HAP-1 (cell line): Measurements from ENCODE around the gene TNN.
A peak's percentile ranks its signal among the peaks of the same experiment; 100 is the strongest.

Experiments used
- DNase-seq, 2 experiments: peaks; one replicate each; pipeline ENCODE4 v3.0.0-alpha.2; 2016 to 2020; ENCODE audit warnings: low spot score in 2 of 2
- H3K27me3 ChIP-seq: fragments of 250-450 bp; sonication (Bioruptor Pico); 2 replicates; pipeline ENCODE4 v1.5.1; 2020; ENCODE audit warnings: low read depth, mild to moderate bottlenecking, moderate library complexity
- H3K36me3 ChIP-seq: fragments of 250-450 bp; sonication (Bioruptor Pico); replicated peaks from 2 replicates; pipeline ENCODE4 v1.5.1; 2020; ENCODE audit warnings: mild to moderate bottlenecking
- H3K4me1 ChIP-seq: fragments of 250-450 bp; sonication (Bioruptor Pico); 2 replicates; pipeline ENCODE4 v1.5.1; 2020; ENCODE audit warnings: mild to moderate bottlenecking
- H3K4me3 ChIP-seq: fragments of 250-450 bp; sonication (Bioruptor Pico); 2 replicates; pipeline ENCODE4 v1.5.1; 2020; ENCODE audit warnings: mild to moderate bottlenecking, moderate library complexity
- H3K9me3 ChIP-seq: fragments of 250-450 bp; sonication (Bioruptor Pico); 2 replicates; pipeline ENCODE4 v1.5.1; 2020; ENCODE audit warnings: mild to moderate bottlenecking, moderate library complexity
- in situ Hi-C: fragments of 300-500 bp; cut with MboI; formaldehyde crosslinking; loops from 3 replicates; pipeline ENCODE4 v1.14.3; 2020; ENCODE audit warnings: low sequenced_read_pairs, inconsistent platforms, mixed read lengths

Gene TNN

DNA sequence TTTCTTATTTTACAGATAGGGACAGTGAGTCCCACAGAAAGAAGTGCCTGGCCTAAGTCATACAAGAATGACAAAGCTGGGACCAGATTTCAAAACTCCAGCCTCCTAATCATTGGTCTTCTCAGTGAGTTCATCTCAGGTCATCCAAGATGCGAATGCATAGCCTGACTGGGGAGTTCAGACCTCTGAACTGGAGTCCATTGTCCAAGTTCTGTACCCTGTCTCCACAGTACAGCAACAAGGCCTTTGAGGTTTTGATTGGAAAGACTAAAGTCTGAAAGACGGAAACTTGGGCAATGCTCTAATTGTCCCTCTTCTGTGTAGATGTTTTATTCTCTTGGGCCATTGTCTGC, 62.0 kb downstream of the TNN start:
- no peaks in the 10 kb centered on the region for H3K36me3 ChIP-seq
- DNase-seq: peak in 1 of 2 experiments; percentile 26
- in situ Hi-C loops: no loop called here
- H3K9me3 ChIP-seq: no peaks in the 10 kb centered on the region
- H3K27me3 ChIP-seq: no peaks in the 10 kb centered on the region; the same call in 1 of the 2 replicates
- H3K4me3 ChIP-seq: no peak overlapping the region
- H3K4me1 ChIP-seq: peaks cover 18% of the 10 kb centered on the region

DNA sequence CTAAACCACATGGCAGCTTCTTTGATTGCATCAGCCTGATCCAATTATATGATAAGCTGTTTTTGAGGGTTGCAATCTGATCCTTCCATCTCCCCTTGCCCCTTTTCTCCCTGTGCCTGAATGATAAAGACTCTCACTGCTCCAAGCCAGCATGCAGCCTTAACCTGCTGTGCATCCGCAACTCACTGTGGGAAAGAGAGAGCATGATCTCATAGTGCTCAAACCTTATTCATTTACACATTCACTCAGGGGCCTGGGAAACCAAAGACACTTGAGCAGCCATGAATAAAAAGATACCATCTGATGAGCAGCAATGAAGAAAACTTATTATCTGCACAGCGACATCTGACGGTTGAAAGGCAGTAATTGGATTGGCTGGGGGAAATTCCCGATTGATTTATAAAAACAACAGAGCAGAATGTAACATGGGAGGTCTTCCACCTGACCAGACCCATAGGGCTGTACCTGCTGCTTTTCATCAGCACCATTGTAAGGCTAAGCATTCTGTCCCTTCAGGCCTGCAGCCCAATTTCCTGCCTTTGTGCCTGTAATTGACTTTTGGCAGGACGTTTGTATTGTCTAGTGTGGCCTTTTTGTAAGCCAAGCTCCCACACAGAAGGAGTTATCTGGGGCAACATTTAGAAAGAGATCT, 62.5 kb downstream of the TNN start:
- Histone ChIP-seq H3K36me3 (no peaks in the 10 kb centered on the region), H3K4me1 (peaks cover 18% of the 10 kb centered on the region), H3K4me3 (no peak overlapping the region), H3K27me3 (no peaks in the 10 kb centered on the region; the same call in 1 of the 2 replicates), H3K9me3 (no peaks in the 10 kb centered on the region)
- peak; percentile 31 to 58 for DNase-seq
- in situ Hi-C loops: no loop called here

- peaks cover 2% of the 10 kb centered on the region for H3K27me3 ChIP-seq
- H3K9me3 ChIP-seq: no peaks in the 10 kb centered on the region
- no peak overlapping the region for H3K4me3 ChIP-seq
- DNase-seq: no peak
- H3K4me1 ChIP-seq: peaks cover 18% of the 10 kb centered on the region
- in situ Hi-C loops: no loop called here
- H3K36me3 ChIP-seq: no peaks in the 10 kb centered on the region
These were observed 63.0 kb downstream of the TNN start for GRCh38 chr1:175130649-175131045.

DNA sequence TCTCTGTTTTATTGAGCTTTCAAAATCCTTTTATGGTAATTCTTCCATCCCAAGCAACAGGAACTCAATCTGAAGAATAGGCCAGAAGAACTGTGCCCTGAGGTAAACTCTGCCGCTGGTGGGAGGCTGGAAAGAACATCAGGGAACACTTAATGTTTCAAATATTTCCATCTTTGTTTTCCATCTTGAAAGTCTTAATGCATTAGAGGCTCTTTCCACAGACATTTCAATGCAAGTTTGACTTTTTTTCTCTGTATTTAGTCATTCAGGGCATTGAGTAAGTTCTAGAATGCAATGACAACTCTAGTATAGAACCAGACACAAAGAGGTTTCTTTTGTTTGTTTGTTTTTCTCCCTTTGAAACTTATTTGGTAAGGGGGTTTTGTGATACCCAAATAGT, 63.5 kb downstream of the TNN start:
- no peak for DNase-seq
- in situ Hi-C loops: no loop called here

GRCh38 chr1:175132436-175132835, 64.8 kb downstream of the TNN start:
- Histone ChIP-seq H3K4me1 (peaks cover 18% of the 10 kb centered on the region), H3K36me3 (no peaks in the 10 kb centered on the region)

More for the DNA sequence above, 63.5 kb downstream of the TNN start:
- H3K27me3 ChIP-seq: peaks cover 2% of the 10 kb centered on the region
- no peaks in the 10 kb centered on the region for H3K36me3 ChIP-seq
- no peaks in the 10 kb centered on the region for H3K9me3 ChIP-seq
- peaks cover 18% of the 10 kb centered on the region for H3K4me1 ChIP-seq
- H3K4me3 ChIP-seq: no peak overlapping the region

GRCh38 chr1:175133673-175134435, 66.2 kb downstream of the TNN start:
- Histone ChIP-seq H3K27me3 (peaks cover 2% of the 10 kb centered on the region), H3K4me3 (no peak overlapping the region), H3K4me1 (peaks cover 18% of the 10 kb centered on the region), H3K9me3 (no peaks in the 10 kb centered on the region), H3K36me3 (no peaks in the 10 kb centered on the region)
- no peak for DNase-seq
- in situ Hi-C loops: no loop called here

More at GRCh38 chr1:175132436-175132835, 64.8 kb downstream of the TNN start:
- no peak for DNase-seq
- H3K4me3 ChIP-seq: no peak overlapping the region
- no peaks in the 10 kb centered on the region for H3K9me3 ChIP-seq
- peaks cover 2% of the 10 kb centered on the region for H3K27me3 ChIP-seq
- in situ Hi-C loops: no loop called here

GRCh38 chr1:175134500-175134899, 66.9 kb downstream of the TNN start:
- DNase-seq: no peak
- H3K4me3 ChIP-seq: no peak overlapping the region
- H3K27me3 ChIP-seq: peaks cover 2% of the 10 kb centered on the region
- in situ Hi-C loops: no loop called here
- H3K9me3 ChIP-seq: no peaks in the 10 kb centered on the region
- peaks cover 11% of the 10 kb centered on the region for H3K4me1 ChIP-seq
- H3K36me3 ChIP-seq: no peaks in the 10 kb centered on the region

- no peak for DNase-seq
- peaks cover 2% of the 10 kb centered on the region for H3K27me3 ChIP-seq
- no peaks in the 10 kb centered on the region for H3K4me1 ChIP-seq
- in situ Hi-C loops: no loop called here
- H3K36me3 ChIP-seq: no peaks in the 10 kb centered on the region
- H3K9me3 ChIP-seq: no peaks in the 10 kb centered on the region
- no peak overlapping the region for H3K4me3 ChIP-seq
These were observed 68.6 kb downstream of the TNN start for GRCh38 chr1:175136246-175136645.

DNA sequence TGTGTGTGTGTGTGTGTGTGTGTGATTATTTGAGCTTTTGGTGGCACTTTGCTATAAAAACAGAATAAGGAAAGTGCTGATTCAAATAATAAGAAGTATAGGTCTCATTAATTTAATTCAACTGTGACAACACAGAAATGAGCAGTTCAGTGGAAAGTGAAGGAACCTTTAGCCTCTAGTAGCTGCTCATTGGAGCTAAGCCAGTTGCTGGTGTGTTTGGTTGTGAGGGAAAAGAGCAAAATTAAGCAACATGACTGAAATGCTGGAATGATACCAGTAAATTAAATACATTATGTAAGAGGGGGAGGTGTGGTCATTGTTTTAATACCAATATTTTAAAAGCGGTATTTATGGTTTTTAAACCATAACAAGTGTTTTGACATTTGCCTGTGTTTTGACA, 69.7 kb downstream of the TNN start:
- Histone ChIP-seq H3K36me3 (no peaks in the 10 kb centered on the region), H3K9me3 (no peaks in the 10 kb centered on the region), H3K4me1 (no peaks in the 10 kb centered on the region), H3K4me3 (no peak overlapping the region), H3K27me3 (peaks cover 2% of the 10 kb centered on the region)
- in situ Hi-C loops: no loop called here
- no peak for DNase-seq

GRCh38 chr1:175138579-175138978, 70.9 kb downstream of the TNN start:
- Histone ChIP-seq H3K36me3 (no peaks in the 10 kb centered on the region), H3K9me3 (no peaks in the 10 kb centered on the region), H3K27me3 (peaks cover 2% of the 10 kb centered on the region), H3K4me3 (no peak overlapping the region), H3K4me1 (no peaks in the 10 kb centered on the region)
- in situ Hi-C loops: no loop called here
- DNase-seq: no peak

DNA sequence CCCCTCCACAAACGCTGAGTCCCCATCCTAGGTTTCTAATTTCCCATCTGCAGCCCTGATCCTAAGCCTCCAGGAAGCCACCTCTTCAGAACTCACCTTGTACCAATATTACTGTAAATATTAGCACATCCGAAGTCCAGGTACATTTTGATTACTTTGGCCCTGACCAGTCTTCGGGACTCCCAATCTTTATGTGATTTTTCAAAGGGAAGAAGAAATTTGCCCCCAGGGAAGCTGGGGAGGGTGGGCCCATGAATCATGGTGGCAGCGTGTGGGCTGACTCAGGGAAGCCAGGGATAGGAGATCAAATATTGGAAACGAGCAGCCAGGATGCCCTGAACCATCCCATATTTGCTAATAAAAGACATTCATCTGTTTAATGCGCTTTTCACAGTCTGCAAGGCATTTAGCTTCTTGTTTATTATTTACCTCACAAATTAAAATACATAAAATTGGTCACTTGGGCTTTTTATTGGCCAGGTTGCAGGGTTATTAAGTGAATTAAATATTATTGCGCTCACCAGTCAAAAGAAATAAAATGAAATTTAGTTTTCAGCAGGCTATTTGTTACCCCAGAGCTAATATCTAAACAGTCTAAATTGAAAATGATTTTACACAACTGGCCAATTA, 78.4 kb downstream of the TNN start:
- no peak for DNase-seq
- Histone ChIP-seq H3K36me3 (no peaks in the 10 kb centered on the region), H3K27me3 (peaks cover 13% of the 10 kb centered on the region; the same call in 1 of the 2 replicates), H3K4me1 (no peaks in the 10 kb centered on the region), H3K9me3 (no peaks in the 10 kb centered on the region), H3K4me3 (no peak overlapping the region)
- in situ Hi-C loops: loop anchor here (10.0 kb wide), 1 partner anchor 111 kb away; no protein-coding TSS in a partner anchor

DNA sequence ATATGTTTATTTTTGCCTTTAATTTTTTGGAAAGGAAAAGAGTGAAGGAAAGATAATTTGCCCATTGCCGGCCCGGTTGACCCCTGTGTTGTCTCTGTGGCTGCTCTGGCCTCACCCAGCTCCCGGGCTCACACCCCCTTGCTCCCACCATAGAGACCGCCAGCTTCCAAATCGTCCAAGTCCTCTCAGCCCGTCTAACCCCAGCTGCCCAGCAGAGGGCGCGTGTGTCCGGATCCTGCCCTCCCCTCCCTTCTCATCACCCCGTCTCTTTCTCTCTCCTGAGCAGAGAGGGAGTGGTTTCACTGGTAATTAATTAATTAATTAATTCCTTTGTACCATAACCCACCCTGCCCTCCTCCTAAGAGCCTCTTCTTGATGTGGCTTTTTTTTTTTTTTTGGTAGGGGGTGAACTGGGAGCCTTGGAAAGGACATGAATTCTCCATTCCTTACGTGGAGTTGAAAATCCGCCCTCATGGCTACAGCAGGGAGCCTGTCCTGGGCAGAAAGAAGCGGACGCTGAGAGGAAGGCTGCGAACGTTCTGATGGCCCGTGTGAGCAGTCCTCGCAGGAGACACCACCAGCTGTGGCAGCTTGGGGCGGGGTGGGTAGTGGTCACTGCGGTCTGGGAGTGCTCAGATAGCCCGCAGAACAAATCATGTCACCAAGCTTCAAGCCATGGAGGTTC, 79.0 kb downstream of the TNN start:
- DNase-seq: peak; percentile 45 to 85
- Histone ChIP-seq H3K27me3 (peaks cover 18% of the 10 kb centered on the region; the same call in 1 of the 2 replicates), H3K4me1 (no peaks in the 10 kb centered on the region), H3K4me3 (no peak overlapping the region), H3K9me3 (no peaks in the 10 kb centered on the region), H3K36me3 (no peaks in the 10 kb centered on the region)
- in situ Hi-C loops: loop anchor here (10.0 kb wide), 1 partner anchor 112 kb away; no protein-coding TSS in a partner anchor

GRCh38 chr1:175147569-175147968, 79.9 kb downstream of the TNN start:
- peaks cover 22% of the 10 kb centered on the region for H3K27me3 ChIP-seq

More at GRCh38 chr1:175147569-175147968, 79.9 kb downstream of the TNN start:
- Histone ChIP-seq H3K36me3 (no peaks in the 10 kb centered on the region), H3K4me1 (no peaks in the 10 kb centered on the region), H3K9me3 (no peaks in the 10 kb centered on the region), H3K4me3 (no peak overlapping the region)
- no peak for DNase-seq
- in situ Hi-C loops: loop anchor here (10.0 kb wide), 1 partner anchor 113 kb away; no protein-coding TSS in a partner anchor
